ENCODE results near the gene NFE2L3.
"Not testable (repeated sequence)": the region's sequence is repeated elsewhere in the genome, so short reads cannot be mapped to it uniquely, and the experiment has no call there.

Gene NFE2L3

GRCh38 chr7:26151953-26152781, at the start of gene NFE2L3:
NFE2L3 (plus strand) TSS chr7:26152198; CDS start chr7:26152499, 301 bp downstream.
- H3K27me3 ChIP-seq (ENCODE audit: control insufficient read depth, insufficient read depth, low read length) = no peaks in the 10 kb centered on the region
- peaks cover 19% of the 10 kb centered on the region for H3K4me1 ChIP-seq (ENCODE audit: control insufficient read depth, insufficient read depth, low read length)
- peaks cover 2% of the 10 kb centered on the region for H3K9me3 ChIP-seq (ENCODE audit: control insufficient read depth, insufficient read depth, low read length)
- no peaks in the 10 kb centered on the region for H3K36me3 ChIP-seq (ENCODE audit: control insufficient read depth, insufficient read depth, low read length)
- peak within 1 kb of the TSS; percentile 84 for H3K4me3 ChIP-seq (ENCODE audit: low read depth, low read length)
- peak within 1 kb of the TSS; percentile 70 for H3K9ac ChIP-seq (ENCODE audit: low read depth, low read length)

DNA sequence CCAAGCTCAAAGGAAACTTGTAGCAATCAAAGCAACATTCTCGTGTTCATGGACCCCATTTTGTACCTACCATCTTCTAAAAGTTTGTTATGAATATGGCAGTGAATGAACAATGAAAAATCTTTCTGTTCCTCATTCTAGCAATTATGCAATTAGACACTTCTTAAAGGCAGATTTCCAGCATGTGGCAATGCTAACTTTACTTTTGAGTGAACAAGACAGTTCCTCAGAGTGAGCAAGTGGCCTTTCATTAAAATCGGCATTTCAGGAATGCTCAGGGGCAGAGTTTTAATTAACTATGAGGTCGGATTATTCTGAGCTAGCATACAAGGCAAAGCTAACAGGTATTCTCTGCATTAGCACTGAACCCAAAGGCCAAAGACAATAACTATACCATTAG, 48.4 kb upstream of the NFE2L3 start:
- H3K4me1 ChIP-seq (ENCODE audit: control insufficient read depth, insufficient read depth, low read length) = peaks cover 11% of the 10 kb centered on the region
- H3K9ac ChIP-seq (ENCODE audit: low read depth, low read length) = no peak overlapping the region
- no peaks in the 10 kb centered on the region for H3K27me3 ChIP-seq (ENCODE audit: control insufficient read depth, insufficient read depth, low read length)
- H3K4me3 ChIP-seq (ENCODE audit: low read depth, low read length) = no peak overlapping the region
- no peaks in the 10 kb centered on the region for H3K9me3 ChIP-seq (ENCODE audit: control insufficient read depth, insufficient read depth, low read length)
- no peaks in the 10 kb centered on the region for H3K36me3 ChIP-seq (ENCODE audit: control insufficient read depth, insufficient read depth, low read length)

DNA sequence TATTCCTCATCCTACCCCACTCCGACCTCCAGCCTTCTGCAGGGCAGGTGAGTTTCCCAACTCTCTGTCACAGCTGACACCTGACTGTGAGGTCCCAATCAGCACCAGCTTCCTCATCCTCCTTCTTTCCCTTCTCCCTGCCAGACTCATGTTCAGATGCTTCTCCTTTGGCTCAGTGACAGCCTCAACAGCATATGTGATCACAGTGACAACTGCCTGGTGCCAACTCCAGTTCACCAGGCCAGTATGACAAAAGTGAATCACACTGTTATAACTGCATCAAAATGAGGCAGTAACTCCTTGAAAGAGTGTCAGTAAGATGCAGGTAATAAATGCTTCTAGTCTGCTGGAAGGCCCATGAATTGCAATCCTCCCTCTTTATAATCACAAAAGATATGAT, 46.8 kb upstream of the NFE2L3 start:
- Histone ChIP-seq H3K9ac (ENCODE audit: low read depth, low read length) (no peak overlapping the region), H3K27me3 (ENCODE audit: control insufficient read depth, insufficient read depth, low read length) (no peaks in the 10 kb centered on the region), H3K36me3 (ENCODE audit: control insufficient read depth, insufficient read depth, low read length) (no peaks in the 10 kb centered on the region), H3K9me3 (ENCODE audit: control insufficient read depth, insufficient read depth, low read length) (no peaks in the 10 kb centered on the region), H3K4me3 (ENCODE audit: low read depth, low read length) (no peak overlapping the region), H3K4me1 (ENCODE audit: control insufficient read depth, insufficient read depth, low read length) (peaks cover 11% of the 10 kb centered on the region)

DNA sequence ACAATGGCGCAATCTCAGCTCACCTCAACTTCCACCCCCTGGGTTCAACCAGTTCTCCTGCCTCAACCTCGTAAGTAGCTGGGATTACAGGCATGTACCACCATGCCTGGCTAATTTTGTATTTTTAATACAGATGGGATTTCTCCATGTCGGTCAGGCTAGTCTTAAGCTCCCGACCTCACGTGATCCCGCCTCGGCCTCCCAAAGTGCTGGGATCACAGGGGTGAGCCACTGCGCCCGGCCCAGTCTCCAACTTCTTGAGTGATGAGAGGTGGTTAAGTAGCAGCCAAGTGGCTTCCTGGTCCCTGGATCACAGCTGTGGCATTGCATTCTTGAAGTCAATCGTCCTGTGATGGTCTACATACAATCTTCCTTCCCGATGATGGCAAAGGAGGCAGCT, 46.1 kb upstream of the NFE2L3 start:
- H3K27me3 ChIP-seq (ENCODE audit: control insufficient read depth, insufficient read depth, low read length) = no peaks in the 10 kb centered on the region
- H3K9me3 ChIP-seq (ENCODE audit: control insufficient read depth, insufficient read depth, low read length) = no peaks in the 10 kb centered on the region
- no peak overlapping the region for H3K4me3 ChIP-seq (ENCODE audit: low read depth, low read length)
- peaks cover 9% of the 10 kb centered on the region for H3K4me1 ChIP-seq (ENCODE audit: control insufficient read depth, insufficient read depth, low read length)
- no peak overlapping the region for H3K9ac ChIP-seq (ENCODE audit: low read depth, low read length)
- H3K36me3 ChIP-seq (ENCODE audit: control insufficient read depth, insufficient read depth, low read length) = no peaks in the 10 kb centered on the region

DNA sequence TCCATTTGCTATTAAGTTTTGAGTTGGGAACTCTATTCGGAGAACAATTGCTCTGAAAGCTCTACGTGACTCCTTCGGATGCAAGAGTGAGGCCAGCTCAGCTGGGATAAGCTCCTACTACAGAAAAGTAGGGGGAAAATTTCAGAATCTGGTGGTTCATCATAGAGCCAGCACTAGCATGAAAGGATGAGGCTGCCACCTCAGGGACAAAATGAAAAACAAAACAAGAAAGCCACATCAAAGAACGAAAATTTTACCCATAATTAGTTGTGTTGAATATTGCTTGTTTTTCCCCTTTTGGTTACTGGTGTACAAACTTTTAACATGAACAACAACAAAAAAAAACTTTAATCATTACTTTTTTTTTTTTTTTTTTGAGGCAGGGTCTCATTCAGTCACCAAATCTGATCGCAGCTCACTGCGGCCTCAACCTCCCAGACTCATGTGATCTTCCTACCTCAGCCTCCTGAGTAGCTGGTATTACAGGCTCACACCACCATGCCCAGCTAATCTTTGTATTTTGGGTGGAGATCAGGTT, 39.7 kb upstream of the NFE2L3 start:
- Histone ChIP-seq H3K9ac (ENCODE audit: low read depth, low read length) (no peak overlapping the region), H3K4me1 (ENCODE audit: control insufficient read depth, insufficient read depth, low read length) (peaks cover 18% of the 10 kb centered on the region), H3K4me3 (ENCODE audit: low read depth, low read length) (no peak overlapping the region), H3K9me3 (ENCODE audit: control insufficient read depth, insufficient read depth, low read length) (no peaks in the 10 kb centered on the region), H3K27me3 (ENCODE audit: control insufficient read depth, insufficient read depth, low read length) (no peaks in the 10 kb centered on the region), H3K36me3 (ENCODE audit: control insufficient read depth, insufficient read depth, low read length) (no peaks in the 10 kb centered on the region)

GRCh38 chr7:26115650-26116049, 36.3 kb upstream of the NFE2L3 start:
- H3K27me3 ChIP-seq (ENCODE audit: control insufficient read depth, insufficient read depth, low read length) = no peaks in the 10 kb centered on the region
- H3K4me3 ChIP-seq (ENCODE audit: low read depth, low read length) = no peak overlapping the region
- no peaks in the 10 kb centered on the region for H3K36me3 ChIP-seq (ENCODE audit: control insufficient read depth, insufficient read depth, low read length)
- no peaks in the 10 kb centered on the region for H3K9me3 ChIP-seq (ENCODE audit: control insufficient read depth, insufficient read depth, low read length)
- H3K9ac ChIP-seq (ENCODE audit: low read depth, low read length) = no peak overlapping the region
- peaks cover 20% of the 10 kb centered on the region for H3K4me1 ChIP-seq (ENCODE audit: control insufficient read depth, insufficient read depth, low read length)

- Histone ChIP-seq H3K4me3 (ENCODE audit: low read depth, low read length) (no peak overlapping the region), H3K36me3 (ENCODE audit: control insufficient read depth, insufficient read depth, low read length) (no peaks in the 10 kb centered on the region), H3K4me1 (ENCODE audit: control insufficient read depth, insufficient read depth, low read length) (peaks cover 20% of the 10 kb centered on the region), H3K9ac (ENCODE audit: low read depth, low read length) (no peak overlapping the region), H3K27me3 (ENCODE audit: control insufficient read depth, insufficient read depth, low read length) (no peaks in the 10 kb centered on the region), H3K9me3 (ENCODE audit: control insufficient read depth, insufficient read depth, low read length) (no peaks in the 10 kb centered on the region)
These were observed 34.7 kb upstream of the NFE2L3 start for GRCh38 chr7:26117142-26117807.

DNA sequence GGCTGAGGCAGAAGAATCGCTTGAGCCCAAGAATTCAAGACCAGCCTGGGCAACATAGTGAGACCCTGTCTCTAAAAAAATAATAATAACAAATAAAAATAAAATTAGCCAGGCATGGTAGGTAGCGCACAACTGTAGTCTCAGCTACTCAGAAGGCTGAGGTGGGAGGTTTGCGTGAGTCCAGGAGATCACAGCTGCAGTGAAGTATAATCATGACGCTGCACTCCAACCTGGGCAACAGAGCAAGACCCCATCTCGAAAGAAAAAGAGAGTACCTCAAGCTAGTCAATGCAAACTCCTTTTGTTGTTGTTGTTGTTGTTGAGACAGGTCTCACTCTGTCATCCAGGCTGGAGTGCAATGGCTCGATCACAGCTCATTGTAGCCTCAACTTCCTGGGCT, 34.0 kb upstream of the NFE2L3 start:
- H3K4me3 ChIP-seq (ENCODE audit: low read depth, low read length) = no peak overlapping the region
- H3K4me1 ChIP-seq (ENCODE audit: control insufficient read depth, insufficient read depth, low read length) = peaks cover 20% of the 10 kb centered on the region
- H3K9ac ChIP-seq (ENCODE audit: low read depth, low read length) = no peak overlapping the region
- no peaks in the 10 kb centered on the region for H3K36me3 ChIP-seq (ENCODE audit: control insufficient read depth, insufficient read depth, low read length)
- no peaks in the 10 kb centered on the region for H3K9me3 ChIP-seq (ENCODE audit: control insufficient read depth, insufficient read depth, low read length)
- H3K27me3 ChIP-seq (ENCODE audit: control insufficient read depth, insufficient read depth, low read length) = no peaks in the 10 kb centered on the region

GRCh38 chr7:26122745-26123144, 29.3 kb upstream of the NFE2L3 start:
- Histone ChIP-seq H3K9ac (ENCODE audit: low read depth, low read length) (no peak overlapping the region), H3K27me3 (ENCODE audit: control insufficient read depth, insufficient read depth, low read length) (no peaks in the 10 kb centered on the region), H3K9me3 (ENCODE audit: control insufficient read depth, insufficient read depth, low read length) (no peaks in the 10 kb centered on the region), H3K4me1 (ENCODE audit: control insufficient read depth, insufficient read depth, low read length) (no peaks in the 10 kb centered on the region), H3K4me3 (ENCODE audit: low read depth, low read length) (no peak overlapping the region), H3K36me3 (ENCODE audit: control insufficient read depth, insufficient read depth, low read length) (no peaks in the 10 kb centered on the region)

DNA sequence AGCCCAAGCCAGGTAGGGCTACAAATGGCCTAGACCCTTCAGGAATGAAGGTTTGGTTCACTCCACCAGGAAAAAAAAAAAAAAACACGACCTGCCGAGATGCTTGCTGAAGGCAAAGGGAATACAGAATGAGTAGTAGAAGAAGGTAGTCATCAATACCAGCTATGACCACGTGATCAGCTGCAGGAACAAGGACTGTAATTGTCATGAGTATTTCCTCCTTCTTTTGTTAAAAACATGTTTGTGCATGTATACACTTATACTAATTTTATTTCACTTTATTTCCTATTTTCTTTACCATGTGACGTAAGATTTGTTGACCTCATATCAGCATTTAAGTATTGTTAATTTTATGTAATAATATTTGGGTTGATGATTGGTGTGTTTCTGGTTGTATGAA, 27.2 kb upstream of the NFE2L3 start:
- H3K9ac ChIP-seq (ENCODE audit: low read depth, low read length); H3K4me1 ChIP-seq (ENCODE audit: control insufficient read depth, insufficient read depth, low read length); H3K9me3 ChIP-seq (ENCODE audit: control insufficient read depth, insufficient read depth, low read length); H3K27me3 ChIP-seq (ENCODE audit: control insufficient read depth, insufficient read depth, low read length); H3K4me3 ChIP-seq (ENCODE audit: low read depth, low read length); H3K36me3 ChIP-seq (ENCODE audit: control insufficient read depth, insufficient read depth, low read length): not testable (repeated sequence)

GRCh38 chr7:26127411-26127810, 24.6 kb upstream of the NFE2L3 start:
- H3K4me3 ChIP-seq (ENCODE audit: low read depth, low read length) = no peak overlapping the region
- H3K36me3 ChIP-seq (ENCODE audit: control insufficient read depth, insufficient read depth, low read length) = no peaks in the 10 kb centered on the region
- no peaks in the 10 kb centered on the region for H3K4me1 ChIP-seq (ENCODE audit: control insufficient read depth, insufficient read depth, low read length)
- H3K27me3 ChIP-seq (ENCODE audit: control insufficient read depth, insufficient read depth, low read length) = peaks cover 2% of the 10 kb centered on the region
- H3K9ac ChIP-seq (ENCODE audit: low read depth, low read length) = no peak overlapping the region
- H3K9me3 ChIP-seq (ENCODE audit: control insufficient read depth, insufficient read depth, low read length) = no peaks in the 10 kb centered on the region

GRCh38 chr7:26131056-26131589, 20.9 kb upstream of the NFE2L3 start:
- Histone ChIP-seq H3K9ac (ENCODE audit: low read depth, low read length) (no peak overlapping the region), H3K4me3 (ENCODE audit: low read depth, low read length) (no peak overlapping the region), H3K36me3 (ENCODE audit: control insufficient read depth, insufficient read depth, low read length) (no peaks in the 10 kb centered on the region), H3K9me3 (ENCODE audit: control insufficient read depth, insufficient read depth, low read length) (no peaks in the 10 kb centered on the region), H3K4me1 (ENCODE audit: control insufficient read depth, insufficient read depth, low read length) (no peaks in the 10 kb centered on the region), H3K27me3 (ENCODE audit: control insufficient read depth, insufficient read depth, low read length) (peaks cover 2% of the 10 kb centered on the region)

Measured in iPS-15b (cell line).